IMR-90 (cell line): ENCODE results near the gene PDE12.

Experiments used
- FOS ChIP-seq: fragments of 150-350 bp; IDR thresholded peaks from 2 replicates; pipeline ENCODE4 v1.6.1; 2016; ENCODE audit warnings: low read depth, low read length
- MAZ ChIP-seq: IDR thresholded peaks from 2 replicates; pipeline ENCODE4 v1.6.1; 2012; ENCODE audit warnings: low read depth, mild to moderate bottlenecking, low read length, improper control_type of control experiment, moderate library complexity, borderline replicate concordance
- MXI1 ChIP-seq: IDR thresholded peaks from 2 replicates; pipeline ENCODE4 v1.6.1; 2012; ENCODE audit warnings: low read depth, mild to moderate bottlenecking, low read length, moderate library complexity, borderline replicate concordance
- POLR2A ChIP-seq: IDR thresholded peaks from 2 replicates; pipeline ENCODE4 v1.6.1; 2012; ENCODE audit warnings: mild to moderate bottlenecking, low read depth, low read length
- RAD21 ChIP-seq: IDR thresholded peaks from 2 replicates; pipeline ENCODE4 v1.6.1; 2012; ENCODE audit warnings: low read length, improper control_type of control experiment
- RCOR1 ChIP-seq: IDR thresholded peaks from 2 replicates; pipeline ENCODE4 v1.6.1; 2012; ENCODE audit warnings: mild to moderate bottlenecking, low read length, improper control_type of control experiment; ENCODE audit not compliant: insufficient replicate concordance
- SMC3 ChIP-seq: fragments of 150-350 bp; IDR thresholded peaks from 2 replicates; pipeline ENCODE4 v1.6.1; 2016; ENCODE audit warnings: low read depth, mild to moderate bottlenecking, antibody characterized with exemption, low read length, moderate library complexity
- TF ChIP-seq, protein P1 (sequence below): conservative IDR thresholded peaks from 2 replicates; pipeline ENCODE4 v1.5.1; 2012; ENCODE audit warnings: mild to moderate bottlenecking, low read depth, low read length, improper control_type of control experiment
- TF ChIP-seq, protein P2 (sequence below): fragments of 150-350 bp; IDR thresholded peaks from 2 replicates; pipeline ENCODE4 v1.6.1; 2017; ENCODE audit warnings: mild to moderate bottlenecking, antibody characterized with exemption, low read length, low read depth
- TF ChIP-seq, protein P3 (sequence below): fragments of 150-350 bp; IDR thresholded peaks from 2 replicates; pipeline ENCODE4 v1.6.1; 2016; ENCODE audit warnings: low read depth, mild to moderate bottlenecking, low read length, moderate library complexity, borderline replicate concordance

DNA sequence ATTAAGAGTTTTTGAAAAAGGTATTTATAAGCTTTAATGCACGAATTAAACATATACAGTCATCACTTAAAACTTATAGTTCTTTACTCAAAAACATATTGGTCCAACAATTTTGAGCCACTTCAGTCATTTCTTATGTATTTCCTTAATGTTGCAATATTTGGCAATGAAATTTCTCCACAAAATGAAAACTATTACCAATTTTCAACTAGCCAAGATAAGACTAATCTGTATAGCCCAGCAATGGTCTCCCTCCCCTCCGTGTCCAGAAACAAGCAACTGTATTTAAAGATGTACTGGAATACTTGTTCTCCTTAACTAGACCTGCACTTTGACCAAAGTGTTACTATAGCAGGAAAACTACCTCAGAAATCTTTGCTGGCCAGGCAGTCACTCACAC lies 31.8 kb downstream of the PDE12 start:
- TF ChIP-seq, protein P1, sequence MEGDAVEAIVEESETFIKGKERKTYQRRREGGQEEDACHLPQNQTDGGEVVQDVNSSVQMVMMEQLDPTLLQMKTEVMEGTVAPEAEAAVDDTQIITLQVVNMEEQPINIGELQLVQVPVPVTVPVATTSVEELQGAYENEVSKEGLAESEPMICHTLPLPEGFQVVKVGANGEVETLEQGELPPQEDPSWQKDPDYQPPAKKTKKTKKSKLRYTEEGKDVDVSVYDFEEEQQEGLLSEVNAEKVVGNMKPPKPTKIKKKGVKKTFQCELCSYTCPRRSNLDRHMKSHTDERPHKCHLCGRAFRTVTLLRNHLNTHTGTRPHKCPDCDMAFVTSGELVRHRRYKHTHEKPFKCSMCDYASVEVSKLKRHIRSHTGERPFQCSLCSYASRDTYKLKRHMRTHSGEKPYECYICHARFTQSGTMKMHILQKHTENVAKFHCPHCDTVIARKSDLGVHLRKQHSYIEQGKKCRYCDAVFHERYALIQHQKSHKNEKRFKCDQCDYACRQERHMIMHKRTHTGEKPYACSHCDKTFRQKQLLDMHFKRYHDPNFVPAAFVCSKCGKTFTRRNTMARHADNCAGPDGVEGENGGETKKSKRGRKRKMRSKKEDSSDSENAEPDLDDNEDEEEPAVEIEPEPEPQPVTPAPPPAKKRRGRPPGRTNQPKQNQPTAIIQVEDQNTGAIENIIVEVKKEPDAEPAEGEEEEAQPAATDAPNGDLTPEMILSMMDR: no peak
- no peak for TF ChIP-seq POLR2A
- no peak for TF ChIP-seq FOS
- TF ChIP-seq, protein P2, sequence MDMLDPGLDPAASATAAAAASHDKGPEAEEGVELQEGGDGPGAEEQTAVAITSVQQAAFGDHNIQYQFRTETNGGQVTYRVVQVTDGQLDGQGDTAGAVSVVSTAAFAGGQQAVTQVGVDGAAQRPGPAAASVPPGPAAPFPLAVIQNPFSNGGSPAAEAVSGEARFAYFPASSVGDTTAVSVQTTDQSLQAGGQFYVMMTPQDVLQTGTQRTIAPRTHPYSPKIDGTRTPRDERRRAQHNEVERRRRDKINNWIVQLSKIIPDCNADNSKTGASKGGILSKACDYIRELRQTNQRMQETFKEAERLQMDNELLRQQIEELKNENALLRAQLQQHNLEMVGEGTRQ: no peak
- no peak for TF ChIP-seq RAD21
- no peak for TF ChIP-seq SMC3
- TF ChIP-seq MAZ: no peak
- no peak for TF ChIP-seq MXI1
- TF ChIP-seq RCOR1: no peak
- TF ChIP-seq, protein P3, sequence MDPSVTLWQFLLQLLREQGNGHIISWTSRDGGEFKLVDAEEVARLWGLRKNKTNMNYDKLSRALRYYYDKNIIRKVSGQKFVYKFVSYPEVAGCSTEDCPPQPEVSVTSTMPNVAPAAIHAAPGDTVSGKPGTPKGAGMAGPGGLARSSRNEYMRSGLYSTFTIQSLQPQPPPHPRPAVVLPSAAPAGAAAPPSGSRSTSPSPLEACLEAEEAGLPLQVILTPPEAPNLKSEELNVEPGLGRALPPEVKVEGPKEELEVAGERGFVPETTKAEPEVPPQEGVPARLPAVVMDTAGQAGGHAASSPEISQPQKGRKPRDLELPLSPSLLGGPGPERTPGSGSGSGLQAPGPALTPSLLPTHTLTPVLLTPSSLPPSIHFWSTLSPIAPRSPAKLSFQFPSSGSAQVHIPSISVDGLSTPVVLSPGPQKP: no peak
